K562 (cell line): Measurements from ENCODE around the gene ALX3. TPM values are rescaled to one million over a fixed set of nuclear protein-coding genes. Genes with fewer than 3 reads are reported as not detected.

Experiments used
- CBFA2T3 ChIP-seq: fragments of 450-650 bp; IDR thresholded peaks from 2 replicates; pipeline ENCODE4 v1.6.1; 2017
- ETS2 ChIP-seq: IDR thresholded peaks from 2 replicates; pipeline ENCODE4 v1.6.1; 2016; ENCODE audit warnings: borderline replicate concordance, missing genetic modification characterization, mild to moderate bottlenecking, moderate library complexity, missing compliant biosample characterization; ENCODE audit not compliant: poor library complexity, severe bottlenecking
- ETV6 ChIP-seq, 3 experiments: fragments of 150-350 bp in 1 of 3; sonication (generic) in 1 of 3; formaldehyde crosslinking in 1 of 3; IDR thresholded peaks; 2 replicates each; pipeline versions ENCODE4 v1.6.1 to v1.8.0; 2014 to 2022; ENCODE audit warnings: borderline replicate concordance in 2 of 3, low read depth in 2 of 3, antibody characterized with exemption in 1 of 3, low read length in 1 of 3, mild to moderate bottlenecking in 1 of 3, missing genetic modification reagents in 1 of 3
- FOXA1 ChIP-seq: fragments of 450-650 bp; IDR thresholded peaks from 2 replicates; pipeline ENCODE4 v1.6.1; 2016; ENCODE audit warnings: mild to moderate bottlenecking, borderline replicate concordance
- HIVEP1 ChIP-seq: fragments of 250-450 bp; sonication (Bioruptor Pico); IDR thresholded peaks from 2 replicates; pipeline ENCODE4 v1.4.0; 2020; ENCODE audit warnings: mild to moderate bottlenecking
- KDM1A ChIP-seq, 2 experiments: fragments of 450-650 bp; IDR thresholded peaks; 2 replicates each; pipeline ENCODE4 v1.6.1; 2016; ENCODE audit warnings: mild to moderate bottlenecking in 2 of 2
- NFIX ChIP-seq: fragments of 250-450 bp; sonication (Bioruptor Pico); IDR thresholded peaks from 2 replicates; pipeline ENCODE4 v1.4.0; 2020; ENCODE audit warnings: low read depth, mild to moderate bottlenecking, moderate library complexity
- TCF3 ChIP-seq: sonication (generic); formaldehyde crosslinking; IDR thresholded peaks from 2 replicates; pipeline ENCODE4 v1.4.0; 2020; ENCODE audit warnings: mild to moderate bottlenecking, missing genetic modification reagents
- polyA plus RNA-seq, 8 experiments: library from polyadenylated mRNA; depleted of rRNA in 4 of 8; stranded (reverse) in 5 of 8; unstranded in 3 of 8; fragments of >200 nt; fragmentation: Nextera tagmentation in 2 of 8; fragmentation: Illumina TruSeq in 1 of 8; extraction: Ambion mirVana in 2 of 8; extraction: Trizol in 1 of 8; gene quantifications; 2 replicates each; pipeline versions ENCODE4 v1.2.1 to v1.2.3, GENCODE V29; 2011 to 2014; ENCODE audit warnings: inconsistent platforms in 1 of 8, missing spikeins in 1 of 8
- total RNA-seq, 7 experiments: library from RNA; depleted of rRNA in 6 of 7; stranded (reverse); fragments of >200 nt in 6 of 7; fragmentation: Illumina TruSeq in 2 of 7; extraction: Trizol in 2 of 7; gene quantifications; 2 replicates each; pipeline versions ENCODE4 v1.2.1 to v1.2.3, GENCODE V29; 2011 to 2021; ENCODE audit warnings: low replicate concordance in 1 of 7
- TF ChIP-seq, protein P1 (sequence below): fragments of 250-450 bp; sonication (Bioruptor Pico); IDR thresholded peaks from 2 replicates; pipeline ENCODE4 v1.5.0; 2021
- TF ChIP-seq, protein P2 (sequence below): fragments of 250-450 bp; sonication (Bioruptor Pico); IDR thresholded peaks from 2 replicates; pipeline ENCODE4 v1.5.0; 2020; ENCODE audit warnings: mild to moderate bottlenecking, borderline replicate concordance
- TF ChIP-seq, protein P3 (sequence below): sonication (generic); formaldehyde crosslinking; IDR thresholded peaks from 2 replicates; pipeline ENCODE4 v1.8.0; 2022; ENCODE audit warnings: mild to moderate bottlenecking, missing genetic modification reagents, borderline replicate concordance
- TF ChIP-seq, protein P4 (sequence below): sonication (generic); formaldehyde crosslinking; IDR thresholded peaks from 2 replicates; pipeline ENCODE4 v1.8.1; 2022; ENCODE audit warnings: missing genetic modification reagents
- TF ChIP-seq, protein P5 (sequence below), 3 experiments: fragments of 200-800 bp in 1 of 3; fragments of 250-450 bp in 1 of 3; fragments of 450-650 bp in 1 of 3; sonication (Bioruptor Pico) in 1 of 3; sonication (Bioruptor generic) in 1 of 3; formaldehyde crosslinking in 1 of 3; IDR thresholded peaks; 2 replicates each; pipeline versions ENCODE4 v1.6.1 to v1.8.0; 2016 to 2022; ENCODE audit warnings: mild to moderate bottlenecking in 2 of 3, missing genetic modification characterization in 2 of 3, missing compliant biosample characterization in 1 of 3, moderate library complexity in 1 of 3

The ALX3 gene
- total and polyA plus RNA-seq, 9 of the 15 experiments (the other 6 are each of a cell fraction or from before 2014, with no cell fraction given), result not detected

DNA sequence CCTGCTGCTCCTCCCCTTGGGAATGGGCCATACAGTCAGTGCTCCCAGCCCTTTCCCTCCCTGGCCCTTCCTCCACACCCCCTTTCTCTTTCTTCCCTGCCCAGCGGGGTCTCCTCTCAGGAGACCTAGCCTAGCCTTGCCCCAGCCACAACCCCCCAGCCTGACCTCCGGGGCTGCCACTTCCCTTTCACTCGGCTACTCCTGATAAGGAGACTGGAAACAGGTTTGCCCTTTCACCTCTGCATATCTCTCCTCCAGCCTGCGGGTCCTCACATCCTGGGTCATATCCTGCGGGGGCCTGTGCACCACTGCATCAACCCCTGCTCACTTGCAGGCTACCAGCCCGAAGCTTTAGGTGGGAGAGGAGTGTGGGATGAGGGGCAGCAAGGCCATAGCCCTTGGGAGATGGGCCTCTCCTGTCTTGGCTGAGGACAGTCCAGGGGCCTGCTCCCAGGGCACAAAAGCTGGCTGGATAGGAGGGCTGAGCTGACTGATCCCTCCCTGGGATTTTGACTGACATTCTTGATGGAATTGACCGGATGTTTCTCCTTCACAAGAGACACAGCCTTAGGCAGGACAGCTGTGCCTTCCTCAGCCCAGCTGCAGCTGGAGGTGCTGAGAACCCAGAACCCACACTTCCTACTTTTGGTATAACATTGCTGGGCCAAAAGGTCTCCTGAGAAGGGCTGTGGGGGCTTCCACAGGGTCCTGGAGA lies 19.2 kb upstream of the ALX3 start (continued):
- TF ChIP-seq NFIX (CRISPR knock-in tag), result no peak
- peak; percentile 64 for TF ChIP-seq CBFA2T3
- no peak for TF ChIP-seq HIVEP1
- no peak for TF ChIP-seq FOXA1
- peak; percentile 47 for TF ChIP-seq TCF3 (CRISPR knock-in tag)
- 0 out of 4 replicates have a peak, but pooled peaks of 1 of the 2 experiments have one; percentile 7 for TF ChIP-seq KDM1A (IDR thresholded peaks at IDR 0.05)
- 0 out of 4 replicates have a peak, but pooled peaks of 1 of the 2 experiments have one; percentile 19 for TF ChIP-seq ETV6 (IDR thresholded peaks at IDR 0.05; ENCODE audit: borderline replicate concordance in 1 of 2, low read depth in 2 of 2, low read length in 1 of 2)
- no peak for TF ChIP-seq ETV6 (CRISPR knock-in tag; IDR thresholded peaks at IDR 0.05; ENCODE audit: borderline replicate concordance)
- TF ChIP-seq, protein P1, sequence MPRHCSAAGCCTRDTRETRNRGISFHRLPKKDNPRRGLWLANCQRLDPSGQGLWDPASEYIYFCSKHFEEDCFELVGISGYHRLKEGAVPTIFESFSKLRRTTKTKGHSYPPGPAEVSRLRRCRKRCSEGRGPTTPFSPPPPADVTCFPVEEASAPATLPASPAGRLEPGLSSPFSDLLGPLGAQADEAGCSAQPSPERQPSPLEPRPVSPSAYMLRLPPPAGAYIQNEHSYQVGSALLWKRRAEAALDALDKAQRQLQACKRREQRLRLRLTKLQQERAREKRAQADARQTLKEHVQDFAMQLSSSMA, result no peak
- TF ChIP-seq, protein P2, sequence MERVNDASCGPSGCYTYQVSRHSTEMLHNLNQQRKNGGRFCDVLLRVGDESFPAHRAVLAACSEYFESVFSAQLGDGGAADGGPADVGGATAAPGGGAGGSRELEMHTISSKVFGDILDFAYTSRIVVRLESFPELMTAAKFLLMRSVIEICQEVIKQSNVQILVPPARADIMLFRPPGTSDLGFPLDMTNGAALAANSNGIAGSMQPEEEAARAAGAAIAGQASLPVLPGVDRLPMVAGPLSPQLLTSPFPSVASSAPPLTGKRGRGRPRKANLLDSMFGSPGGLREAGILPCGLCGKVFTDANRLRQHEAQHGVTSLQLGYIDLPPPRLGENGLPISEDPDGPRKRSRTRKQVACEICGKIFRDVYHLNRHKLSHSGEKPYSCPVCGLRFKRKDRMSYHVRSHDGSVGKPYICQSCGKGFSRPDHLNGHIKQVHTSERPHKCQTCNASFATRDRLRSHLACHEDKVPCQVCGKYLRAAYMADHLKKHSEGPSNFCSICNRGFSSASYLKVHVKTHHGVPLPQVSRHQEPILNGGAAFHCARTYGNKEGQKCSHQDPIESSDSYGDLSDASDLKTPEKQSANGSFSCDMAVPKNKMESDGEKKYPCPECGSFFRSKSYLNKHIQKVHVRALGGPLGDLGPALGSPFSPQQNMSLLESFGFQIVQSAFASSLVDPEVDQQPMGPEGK, result no peak
- TF ChIP-seq ETS2 (tag), result no peak
- TF ChIP-seq, protein P3, sequence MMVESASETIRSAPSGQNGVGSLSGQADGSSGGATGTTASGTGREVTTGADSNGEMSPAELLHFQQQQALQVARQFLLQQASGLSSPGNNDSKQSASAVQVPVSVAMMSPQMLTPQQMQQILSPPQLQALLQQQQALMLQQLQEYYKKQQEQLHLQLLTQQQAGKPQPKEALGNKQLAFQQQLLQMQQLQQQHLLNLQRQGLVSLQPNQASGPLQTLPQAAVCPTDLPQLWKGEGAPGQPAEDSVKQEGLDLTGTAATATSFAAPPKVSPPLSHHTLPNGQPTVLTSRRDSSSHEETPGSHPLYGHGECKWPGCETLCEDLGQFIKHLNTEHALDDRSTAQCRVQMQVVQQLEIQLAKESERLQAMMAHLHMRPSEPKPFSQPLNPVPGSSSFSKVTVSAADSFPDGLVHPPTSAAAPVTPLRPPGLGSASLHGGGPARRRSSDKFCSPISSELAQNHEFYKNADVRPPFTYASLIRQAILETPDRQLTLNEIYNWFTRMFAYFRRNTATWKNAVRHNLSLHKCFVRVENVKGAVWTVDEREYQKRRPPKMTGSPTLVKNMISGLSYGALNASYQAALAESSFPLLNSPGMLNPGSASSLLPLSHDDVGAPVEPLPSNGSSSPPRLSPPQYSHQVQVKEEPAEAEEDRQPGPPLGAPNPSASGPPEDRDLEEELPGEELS (CRISPR knock-in tag), result no peak
- TF ChIP-seq, protein P4, sequence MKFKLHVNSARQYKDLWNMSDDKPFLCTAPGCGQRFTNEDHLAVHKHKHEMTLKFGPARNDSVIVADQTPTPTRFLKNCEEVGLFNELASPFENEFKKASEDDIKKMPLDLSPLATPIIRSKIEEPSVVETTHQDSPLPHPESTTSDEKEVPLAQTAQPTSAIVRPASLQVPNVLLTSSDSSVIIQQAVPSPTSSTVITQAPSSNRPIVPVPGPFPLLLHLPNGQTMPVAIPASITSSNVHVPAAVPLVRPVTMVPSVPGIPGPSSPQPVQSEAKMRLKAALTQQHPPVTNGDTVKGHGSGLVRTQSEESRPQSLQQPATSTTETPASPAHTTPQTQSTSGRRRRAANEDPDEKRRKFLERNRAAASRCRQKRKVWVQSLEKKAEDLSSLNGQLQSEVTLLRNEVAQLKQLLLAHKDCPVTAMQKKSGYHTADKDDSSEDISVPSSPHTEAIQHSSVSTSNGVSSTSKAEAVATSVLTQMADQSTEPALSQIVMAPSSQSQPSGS (CRISPR knock-in tag), result no peak
- TF ChIP-seq, protein P5, sequence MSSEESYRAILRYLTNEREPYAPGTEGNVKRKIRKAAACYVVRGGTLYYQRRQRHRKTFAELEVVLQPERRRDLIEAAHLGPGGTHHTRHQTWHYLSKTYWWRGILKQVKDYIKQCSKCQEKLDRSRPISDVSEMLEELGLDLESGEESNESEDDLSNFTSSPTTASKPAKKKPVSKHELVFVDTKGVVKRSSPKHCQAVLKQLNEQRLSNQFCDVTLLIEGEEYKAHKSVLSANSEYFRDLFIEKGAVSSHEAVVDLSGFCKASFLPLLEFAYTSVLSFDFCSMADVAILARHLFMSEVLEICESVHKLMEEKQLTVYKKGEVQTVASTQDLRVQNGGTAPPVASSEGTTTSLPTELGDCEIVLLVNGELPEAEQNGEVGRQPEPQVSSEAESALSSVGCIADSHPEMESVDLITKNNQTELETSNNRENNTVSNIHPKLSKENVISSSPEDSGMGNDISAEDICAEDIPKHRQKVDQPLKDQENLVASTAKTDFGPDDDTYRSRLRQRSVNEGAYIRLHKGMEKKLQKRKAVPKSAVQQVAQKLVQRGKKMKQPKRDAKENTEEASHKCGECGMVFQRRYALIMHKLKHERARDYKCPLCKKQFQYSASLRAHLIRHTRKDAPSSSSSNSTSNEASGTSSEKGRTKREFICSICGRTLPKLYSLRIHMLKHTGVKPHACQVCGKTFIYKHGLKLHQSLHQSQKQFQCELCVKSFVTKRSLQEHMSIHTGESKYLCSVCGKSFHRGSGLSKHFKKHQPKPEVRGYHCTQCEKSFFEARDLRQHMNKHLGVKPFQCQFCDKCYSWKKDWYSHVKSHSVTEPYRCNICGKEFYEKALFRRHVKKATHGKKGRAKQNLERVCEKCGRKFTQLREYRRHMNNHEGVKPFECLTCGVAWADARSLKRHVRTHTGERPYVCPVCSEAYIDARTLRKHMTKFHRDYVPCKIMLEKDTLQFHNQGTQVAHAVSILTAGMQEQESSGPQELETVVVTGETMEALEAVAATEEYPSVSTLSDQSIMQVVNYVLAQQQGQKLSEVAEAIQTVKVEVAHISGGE (CRISPR knock-in tag; IDR thresholded peaks at IDR 0.05), result no peak
